GM23338 (cell line): ENCODE data around the gene FBXW11.

Source experiments
- CTCF ChIP-seq, 2 experiments: fragments of 200-600 bp in 1 of 2; sonication (generic) in 1 of 2; conservative IDR thresholded peaks; 2 replicates each; pipeline versions ENCODE4 v1.5.1 to v1.6.1; 2016 to 2017; ENCODE audit warnings: antibody characterized with exemption in 2 of 2, low read depth in 2 of 2, mild to moderate bottlenecking in 2 of 2, moderate library complexity in 1 of 2
- EZH2 ChIP-seq: fragments of 200-600 bp; sonication (generic); IDR thresholded peaks from one replicate; pipeline ENCODE4 v1.8.0; 2017; ENCODE audit warnings: antibody characterized with exemption, mild to moderate bottlenecking, low read depth; ENCODE audit not compliant: unreplicated experiment
- POLR2AphosphoS5 ChIP-seq: IDR thresholded peaks from 2 replicates; pipeline ENCODE4 v1.6.1; 2016; ENCODE audit warnings: antibody characterized with exemption, low read depth
- TF ChIP-seq, protein P1 (sequence below): IDR thresholded peaks from 2 replicates; pipeline ENCODE4 v1.6.1; 2016; ENCODE audit warnings: antibody characterized with exemption
- TF ChIP-seq, protein P2 (sequence below): IDR thresholded peaks from one replicate; pipeline ENCODE4 v1.6.1; 2018; ENCODE audit warnings: antibody characterized with exemption; ENCODE audit not compliant: unreplicated experiment

DNA sequence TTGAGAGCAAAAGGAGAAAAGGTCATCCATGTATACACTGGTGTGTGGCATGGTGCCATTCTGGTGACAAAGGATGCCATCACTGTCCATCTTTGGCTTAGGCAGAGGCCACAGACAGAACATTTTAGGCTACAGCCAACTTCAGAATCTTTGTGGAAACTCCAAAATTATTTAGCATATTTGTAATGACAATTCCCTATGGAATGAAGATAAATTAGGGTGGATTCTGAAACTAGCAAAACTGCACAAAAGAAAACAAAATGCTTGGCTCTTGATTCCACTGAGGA is 92.5 kb downstream of the FBXW11 start:
- TF ChIP-seq, protein P1, sequence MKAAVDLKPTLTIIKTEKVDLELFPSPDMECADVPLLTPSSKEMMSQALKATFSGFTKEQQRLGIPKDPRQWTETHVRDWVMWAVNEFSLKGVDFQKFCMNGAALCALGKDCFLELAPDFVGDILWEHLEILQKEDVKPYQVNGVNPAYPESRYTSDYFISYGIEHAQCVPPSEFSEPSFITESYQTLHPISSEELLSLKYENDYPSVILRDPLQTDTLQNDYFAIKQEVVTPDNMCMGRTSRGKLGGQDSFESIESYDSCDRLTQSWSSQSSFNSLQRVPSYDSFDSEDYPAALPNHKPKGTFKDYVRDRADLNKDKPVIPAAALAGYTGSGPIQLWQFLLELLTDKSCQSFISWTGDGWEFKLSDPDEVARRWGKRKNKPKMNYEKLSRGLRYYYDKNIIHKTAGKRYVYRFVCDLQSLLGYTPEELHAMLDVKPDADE: no peak
- TF ChIP-seq, protein P2, sequence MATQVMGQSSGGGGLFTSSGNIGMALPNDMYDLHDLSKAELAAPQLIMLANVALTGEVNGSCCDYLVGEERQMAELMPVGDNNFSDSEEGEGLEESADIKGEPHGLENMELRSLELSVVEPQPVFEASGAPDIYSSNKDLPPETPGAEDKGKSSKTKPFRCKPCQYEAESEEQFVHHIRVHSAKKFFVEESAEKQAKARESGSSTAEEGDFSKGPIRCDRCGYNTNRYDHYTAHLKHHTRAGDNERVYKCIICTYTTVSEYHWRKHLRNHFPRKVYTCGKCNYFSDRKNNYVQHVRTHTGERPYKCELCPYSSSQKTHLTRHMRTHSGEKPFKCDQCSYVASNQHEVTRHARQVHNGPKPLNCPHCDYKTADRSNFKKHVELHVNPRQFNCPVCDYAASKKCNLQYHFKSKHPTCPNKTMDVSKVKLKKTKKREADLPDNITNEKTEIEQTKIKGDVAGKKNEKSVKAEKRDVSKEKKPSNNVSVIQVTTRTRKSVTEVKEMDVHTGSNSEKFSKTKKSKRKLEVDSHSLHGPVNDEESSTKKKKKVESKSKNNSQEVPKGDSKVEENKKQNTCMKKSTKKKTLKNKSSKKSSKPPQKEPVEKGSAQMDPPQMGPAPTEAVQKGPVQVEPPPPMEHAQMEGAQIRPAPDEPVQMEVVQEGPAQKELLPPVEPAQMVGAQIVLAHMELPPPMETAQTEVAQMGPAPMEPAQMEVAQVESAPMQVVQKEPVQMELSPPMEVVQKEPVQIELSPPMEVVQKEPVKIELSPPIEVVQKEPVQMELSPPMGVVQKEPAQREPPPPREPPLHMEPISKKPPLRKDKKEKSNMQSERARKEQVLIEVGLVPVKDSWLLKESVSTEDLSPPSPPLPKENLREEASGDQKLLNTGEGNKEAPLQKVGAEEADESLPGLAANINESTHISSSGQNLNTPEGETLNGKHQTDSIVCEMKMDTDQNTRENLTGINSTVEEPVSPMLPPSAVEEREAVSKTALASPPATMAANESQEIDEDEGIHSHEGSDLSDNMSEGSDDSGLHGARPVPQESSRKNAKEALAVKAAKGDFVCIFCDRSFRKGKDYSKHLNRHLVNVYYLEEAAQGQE: no peak
- TF ChIP-seq POLR2AphosphoS5 (no peak), CTCF (conservative IDR thresholded peaks at IDR 0.05; ENCODE audit: low read depth in 2 of 2) (no peak), EZH2 (no peak)
